HUES64 (cell line): ENCODE data around the gene CHMP4A.

Source experiments
- H3K27ac ChIP-seq: 2 replicates; pipeline ENCODE4 v1.7.0; 2013; ENCODE audit warnings: low read depth, low read length, inconsistent platforms
- H3K27me3 ChIP-seq: 2 replicates; pipeline ENCODE4 v1.6.1; 2013; ENCODE audit warnings: mild to moderate bottlenecking, low read length; ENCODE audit not compliant: insufficient read depth
- H3K36me3 ChIP-seq: 2 replicates; pipeline ENCODE4 v1.6.1; 2013; ENCODE audit warnings: mild to moderate bottlenecking, low read length; ENCODE audit not compliant: insufficient read depth
- H3K4me1 ChIP-seq: 2 replicates; pipeline ENCODE4 v1.6.1; 2013; ENCODE audit warnings: mild to moderate bottlenecking, low read length, moderate library complexity; ENCODE audit not compliant: insufficient read depth
- H3K4me3 ChIP-seq: 2 replicates; pipeline ENCODE4 v1.5.1; 2013; ENCODE audit warnings: mild to moderate bottlenecking, low read length, moderate library complexity
- H3K9ac ChIP-seq: 2 replicates; pipeline ENCODE4 v1.6.1; 2013; ENCODE audit warnings: mild to moderate bottlenecking, low read depth, low read length
- H3K9me3 ChIP-seq: 2 replicates; pipeline ENCODE4 v1.6.1; 2013; ENCODE audit warnings: low read depth, low read length; ENCODE audit not compliant: insufficient read depth
- WGBS: fragments of 150-250, 120-280 bp; methylation state at CpG from one replicate; pipeline ENCODE4 v1.1.7; 2013; ENCODE audit warnings: missing lambda C conversion rate; 5-methylcytosine and 5-hydroxymethylcytosine counted together

The CHMP4A gene

DNA sequence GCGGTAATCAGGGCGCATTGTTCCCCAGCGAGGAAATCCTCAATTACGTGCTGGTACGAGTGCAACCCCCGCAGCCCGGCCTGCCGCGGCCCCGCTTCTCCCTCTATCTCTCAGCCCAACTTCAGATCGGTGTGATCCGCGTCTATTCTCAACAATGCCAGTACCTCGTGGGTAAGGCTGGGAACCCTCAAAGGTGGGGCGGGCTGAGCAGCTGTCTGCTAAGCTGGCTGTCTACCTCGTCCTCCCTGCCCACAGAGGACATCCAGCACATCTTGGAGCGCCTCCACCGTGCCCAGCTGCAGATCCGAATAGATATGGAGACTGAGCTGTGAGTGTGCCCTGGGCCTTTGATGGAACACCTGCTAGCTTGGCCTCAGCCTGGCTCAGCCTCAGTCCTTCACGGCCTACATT lies 40.4 kb downstream of the CHMP4A start:
- Histone ChIP-seq H3K36me3 (peaks cover 23% of the 10 kb centered on the region), H3K9ac (no peak overlapping the region), H3K27me3 (no peaks in the 10 kb centered on the region), H3K9me3 (no peaks in the 10 kb centered on the region), H3K4me3 (peak overlapping the region; percentile 70), H3K27ac (no peak overlapping the region), H3K4me1 (no peaks in the 10 kb centered on the region)
- 94% methylated on average over 20 of the region's 20 CpGs for WGBS

DNA sequence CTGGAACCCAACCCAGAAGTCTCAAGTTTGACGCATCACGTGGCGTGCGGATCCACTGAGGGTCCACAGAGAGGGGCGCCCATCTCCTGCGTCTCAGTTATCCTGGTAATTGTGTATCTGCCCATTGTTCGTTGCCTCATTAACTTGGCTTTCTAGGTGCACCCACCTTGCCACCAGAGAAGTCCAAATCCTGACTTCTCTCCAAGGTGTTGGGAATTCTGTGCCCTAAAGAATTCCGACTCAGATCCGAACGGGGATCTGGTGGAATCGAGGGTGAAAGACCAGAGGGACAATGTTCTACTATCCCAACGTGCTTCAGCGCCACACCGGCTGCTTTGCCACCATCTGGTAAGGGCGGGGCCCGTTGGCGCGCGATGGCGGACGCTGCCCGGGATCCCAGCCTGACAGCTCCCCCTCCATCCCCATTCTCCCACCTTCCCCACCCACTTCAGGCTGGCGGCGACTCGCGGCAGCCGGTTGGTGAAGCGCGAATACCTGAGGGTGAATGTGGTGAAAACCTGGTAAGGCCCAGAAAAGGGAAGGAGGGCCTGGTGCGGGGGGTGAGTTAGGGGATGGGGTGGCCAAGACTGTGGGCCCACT lies 40.9 kb downstream of the CHMP4A start:
- WGBS: 81% methylated on average over 30 of the region's 30 CpGs
- Histone ChIP-seq H3K9me3 (no peaks in the 10 kb centered on the region), H3K36me3 (peaks cover 18% of the 10 kb centered on the region), H3K4me1 (no peaks in the 10 kb centered on the region), H3K4me3 (peak overlapping the region; percentile 70), H3K27ac (no peak overlapping the region), H3K27me3 (no peaks in the 10 kb centered on the region), H3K9ac (no peak overlapping the region; the same call in 1 of the 2 replicates)

DNA sequence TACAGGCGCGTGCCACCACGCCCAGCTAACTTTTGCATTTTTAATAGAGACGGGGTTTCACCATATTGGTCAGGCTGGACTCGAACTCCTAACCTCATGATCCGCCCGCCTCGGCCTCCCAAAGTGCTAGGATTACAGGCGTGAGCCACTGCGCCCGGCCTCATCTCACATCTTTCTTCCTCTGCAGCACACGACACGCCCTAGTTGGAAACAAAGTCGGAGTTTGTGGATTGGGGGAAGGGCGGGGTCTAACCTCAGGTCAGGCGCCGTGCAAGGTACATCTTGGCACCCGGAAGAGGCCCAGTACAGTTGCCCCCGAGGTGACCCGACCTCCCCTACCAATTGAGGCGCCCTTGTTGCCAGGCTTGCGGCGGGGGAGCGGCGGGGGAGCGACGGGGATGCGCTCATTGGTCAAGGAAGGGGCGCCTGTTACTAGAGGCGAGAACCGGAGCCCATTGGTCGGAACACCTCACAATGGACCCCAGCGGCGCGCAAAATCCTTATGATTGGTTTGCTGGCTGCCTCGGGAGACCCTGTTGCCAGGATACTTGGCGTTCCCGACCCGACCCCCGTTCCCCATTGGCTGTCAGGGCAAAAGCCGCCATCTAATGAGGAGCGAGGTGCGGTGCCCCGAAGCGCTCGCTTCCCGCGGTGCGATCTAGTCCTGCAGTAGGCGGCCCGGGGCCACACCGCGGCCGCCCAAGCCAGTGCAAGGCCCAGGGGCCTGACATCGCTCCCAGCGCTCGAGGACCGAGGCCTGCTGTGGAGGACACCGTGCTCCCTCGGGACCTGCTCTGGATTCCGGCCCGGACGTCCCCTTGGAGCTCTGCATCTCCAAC lies 41.6 kb downstream of the CHMP4A start, which contains the start of gene REC8:
Gene REC8, plus strand, starts transcription at position 659 of the 839 bp plus-strand sequence. CDS start 473 bp downstream, outside the sequence.
- Histone ChIP-seq H3K27me3 (no peaks in the 10 kb centered on the region), H3K9ac (no peak within 1 kb of the TSS; the same call in 1 of the 2 replicates), H3K4me3 (peak within 1 kb of the TSS; percentile 70), H3K27ac (no peak within 1 kb of the TSS; the same call in 1 of the 2 replicates), H3K36me3 (peaks cover 13% of the 10 kb centered on the region), H3K9me3 (no peaks in the 10 kb centered on the region), H3K4me1 (no peaks in the 10 kb centered on the region)
- WGBS: 12% methylated on average over 63 of the region's 63 CpGs

DNA sequence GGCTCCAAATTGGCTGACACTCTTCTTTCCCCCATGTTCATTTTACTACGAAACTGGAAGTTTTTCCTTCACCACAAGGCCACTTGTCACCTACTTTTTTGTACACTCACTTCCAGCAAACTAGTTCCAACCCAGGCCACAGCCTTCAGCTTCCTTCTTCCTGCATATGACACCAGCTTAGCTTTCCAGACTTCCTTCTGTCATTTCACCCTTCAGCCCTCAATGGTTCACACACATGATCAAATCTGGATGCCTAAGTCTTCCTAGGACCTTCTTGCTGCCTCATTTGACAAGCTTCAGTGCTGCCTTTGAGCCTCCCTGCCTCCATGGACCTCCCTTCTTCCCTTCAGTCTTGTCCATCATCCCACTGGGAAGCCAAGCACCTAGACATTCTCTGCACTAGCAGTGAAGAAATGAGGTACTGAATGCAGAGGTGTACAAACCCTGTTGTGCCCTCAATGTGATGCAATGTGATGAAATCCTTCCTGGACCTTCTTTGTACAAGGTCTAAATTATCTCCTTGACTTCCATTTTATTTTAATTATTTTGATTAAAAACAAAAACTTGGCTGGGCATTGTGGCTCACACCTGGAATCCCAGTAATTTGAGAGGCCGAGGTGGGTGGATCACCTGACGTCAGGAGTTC lies 45.7 kb downstream of the CHMP4A start:
- Histone ChIP-seq H3K4me3 (no peak overlapping the region), H3K4me1 (no peaks in the 10 kb centered on the region), H3K36me3 (peaks cover 35% of the 10 kb centered on the region), H3K27me3 (no peaks in the 10 kb centered on the region), H3K9ac (no peak overlapping the region), H3K27ac (no peak overlapping the region), H3K9me3 (no peaks in the 10 kb centered on the region)
- WGBS: 91% methylated on average over 3 of the region's 3 CpGs

DNA sequence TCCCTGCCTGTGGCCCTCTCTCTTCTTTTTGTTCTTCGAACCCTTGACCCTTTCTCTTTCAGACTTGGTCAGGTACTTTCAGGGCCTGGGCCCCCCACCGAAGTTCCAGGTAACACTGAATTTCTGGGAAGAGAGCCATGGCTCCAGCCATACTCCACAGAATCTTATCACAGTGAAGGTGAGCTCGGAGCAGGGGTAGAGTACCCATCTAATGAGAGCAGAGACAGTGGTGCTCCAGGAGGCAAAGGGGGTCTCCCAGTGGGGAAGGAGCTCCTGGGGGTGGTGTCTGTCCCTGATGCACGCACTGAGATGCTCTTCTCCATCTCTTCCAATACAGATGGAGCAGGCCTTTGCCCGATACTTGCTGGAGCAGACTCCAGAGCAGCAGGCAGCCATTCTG lies 47.5 kb downstream of the CHMP4A start:
- no peak overlapping the region for H3K27ac ChIP-seq
- H3K9me3 ChIP-seq: no peaks in the 10 kb centered on the region
- H3K27me3 ChIP-seq: no peaks in the 10 kb centered on the region
- peaks cover 35% of the 10 kb centered on the region for H3K36me3 ChIP-seq
- H3K4me3 ChIP-seq: no peak overlapping the region
- H3K9ac ChIP-seq: no peak overlapping the region
- WGBS: 93% methylated on average over 5 of the region's 5 CpGs
- peaks cover 3% of the 10 kb centered on the region; the same call in 1 of the 2 replicates for H3K4me1 ChIP-seq

DNA sequence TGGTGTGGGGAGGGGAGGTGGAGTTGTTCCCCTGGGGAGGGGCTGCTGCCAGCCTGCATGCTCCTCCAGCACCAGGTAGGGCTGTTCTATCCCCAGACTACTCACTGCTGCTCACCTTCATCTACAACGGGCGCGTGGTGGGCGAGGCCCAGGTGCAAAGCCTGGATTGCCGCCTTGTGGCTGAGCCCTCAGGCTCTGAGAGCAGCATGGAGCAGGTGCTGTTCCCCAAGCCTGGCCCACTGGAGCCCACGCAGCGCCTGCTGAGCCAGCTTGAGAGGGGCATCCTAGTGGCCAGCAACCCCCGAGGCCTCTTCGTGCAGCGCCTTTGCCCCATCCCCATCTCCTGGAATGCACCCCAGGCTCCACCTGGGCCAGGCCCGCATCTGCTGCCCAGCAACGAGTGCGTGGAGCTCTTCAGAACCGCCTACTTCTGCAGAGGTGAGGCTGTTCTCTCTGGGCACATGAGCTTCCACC lies 48.7 kb downstream of the CHMP4A start:
- peaks cover 3% of the 10 kb centered on the region; the same call in 1 of the 2 replicates for H3K4me1 ChIP-seq
- H3K9ac ChIP-seq: no peak overlapping the region
- H3K9me3 ChIP-seq: no peaks in the 10 kb centered on the region
- 94% methylated on average over 14 of the region's 14 CpGs for WGBS
- no peaks in the 10 kb centered on the region for H3K27me3 ChIP-seq
- H3K27ac ChIP-seq: no peak overlapping the region
- no peak overlapping the region for H3K4me3 ChIP-seq
- H3K36me3 ChIP-seq: peaks cover 48% of the 10 kb centered on the region

DNA sequence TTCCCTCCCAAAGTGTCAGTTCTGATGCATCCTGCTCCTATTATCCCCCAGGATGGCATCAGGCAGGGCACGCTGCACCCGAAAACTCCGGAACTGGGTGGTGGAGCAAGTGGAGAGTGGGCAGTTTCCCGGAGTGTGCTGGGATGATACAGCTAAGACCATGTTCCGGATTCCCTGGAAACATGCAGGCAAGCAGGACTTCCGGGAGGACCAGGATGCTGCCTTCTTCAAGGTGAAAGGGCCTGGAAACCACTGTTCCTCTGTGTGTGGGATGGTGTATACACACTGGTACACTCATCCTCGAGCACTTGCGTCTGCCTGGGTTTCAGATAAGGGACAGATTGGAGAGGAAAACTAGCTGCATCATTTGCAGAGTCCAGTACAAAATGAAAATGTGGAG lies 51.2 kb downstream of the CHMP4A start:
- Histone ChIP-seq H3K27me3 (no peaks in the 10 kb centered on the region), H3K9ac (no peak overlapping the region), H3K36me3 (peaks cover 66% of the 10 kb centered on the region), H3K4me1 (peaks cover 3% of the 10 kb centered on the region; the same call in 1 of the 2 replicates), H3K27ac (no peak overlapping the region), H3K9me3 (no peaks in the 10 kb centered on the region), H3K4me3 (0 out of 2 replicates have a peak overlapping the region, but pooled peaks have one; percentile 58)
- 95% methylated on average over 8 of the region's 8 CpGs for WGBS

DNA sequence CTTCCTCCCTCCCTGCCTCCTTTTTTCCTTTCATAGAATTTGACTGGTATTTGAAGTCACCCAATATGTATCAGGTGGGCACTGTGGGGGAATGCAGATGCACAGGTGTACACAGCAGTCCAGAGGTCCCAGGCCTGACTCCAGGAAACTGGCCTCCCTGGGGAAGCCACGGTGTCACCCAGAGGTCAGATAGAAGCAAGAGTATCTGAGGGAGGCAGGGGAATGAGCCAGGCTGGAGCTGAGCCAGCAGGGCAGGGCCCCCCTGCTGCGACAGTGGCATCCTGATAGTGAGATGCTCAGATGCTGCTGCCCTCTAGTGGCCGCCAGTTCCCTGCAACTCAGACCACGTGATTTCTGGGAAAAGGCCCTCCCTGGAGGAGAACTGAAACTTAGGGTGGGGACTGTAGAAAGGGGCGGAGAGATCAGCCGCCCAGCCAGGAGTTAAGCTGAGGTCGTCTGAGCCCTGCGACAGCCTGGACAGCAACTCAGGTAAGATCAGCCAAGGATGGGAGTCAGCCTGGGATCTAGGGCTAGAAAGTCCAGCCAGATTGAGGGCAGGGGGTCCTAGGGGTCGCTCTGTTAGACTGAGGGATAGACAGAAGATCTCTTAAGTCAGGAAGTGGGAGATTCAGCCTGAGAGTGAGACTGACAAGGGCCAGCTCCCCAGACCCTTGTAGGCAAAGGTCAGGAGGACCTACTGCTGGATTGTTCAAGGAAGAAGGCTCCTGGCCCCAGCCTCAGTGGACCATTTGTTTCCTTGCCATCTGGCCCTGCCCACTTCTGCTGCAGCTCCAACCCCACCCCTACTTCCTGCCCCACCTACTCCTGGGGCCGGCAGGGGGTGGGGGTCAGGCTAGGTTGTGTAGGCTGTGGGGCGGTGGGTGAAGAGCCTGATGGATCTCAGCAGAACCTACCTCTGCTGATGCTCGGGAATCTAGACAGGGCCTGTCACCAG lies 52.2 kb downstream of the CHMP4A start, which contains the start of gene IRF9:
Gene IRF9, plus strand, starts transcription at position 416 of the 955 bp plus-strand sequence. CDS start 880 bp downstream, outside the sequence.
- H3K9me3 ChIP-seq: no peaks in the 10 kb centered on the region
- H3K27ac ChIP-seq: peak within 1 kb of the TSS; percentile 19; the same call in 1 of the 2 replicates
- no peaks in the 10 kb centered on the region for H3K27me3 ChIP-seq
- H3K9ac ChIP-seq: peak within 1 kb of the TSS; percentile 62; the same call in 1 of the 2 replicates
- peaks cover 3% of the 10 kb centered on the region; the same call in 1 of the 2 replicates for H3K4me1 ChIP-seq
- H3K4me3 ChIP-seq: peak within 1 kb of the TSS; percentile 58
- 21% methylated on average over 12 of the region's 12 CpGs for WGBS
- peaks cover 70% of the 10 kb centered on the region for H3K36me3 ChIP-seq

DNA sequence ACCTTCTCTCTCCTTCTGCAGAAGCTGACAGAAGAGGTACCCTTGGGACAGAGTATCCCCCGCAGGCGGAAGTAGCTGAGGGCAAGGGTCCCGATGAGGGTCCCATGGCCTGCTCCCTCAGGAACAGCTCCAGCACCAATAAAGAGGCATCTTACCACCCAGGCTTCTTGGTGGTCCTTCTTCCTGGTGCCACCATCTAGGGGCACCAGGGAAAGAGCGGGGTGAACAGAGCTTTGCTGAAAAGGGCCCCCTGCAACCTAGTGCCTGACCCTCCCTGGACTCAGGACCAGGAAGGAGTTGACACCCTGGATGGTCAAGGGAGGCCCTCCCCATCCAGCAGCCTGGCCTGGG lies 52.8 kb downstream of the CHMP4A start:
- Histone ChIP-seq H3K4me1 (peaks cover 3% of the 10 kb centered on the region; the same call in 1 of the 2 replicates), H3K27ac (no peak overlapping the region; the same call in 1 of the 2 replicates), H3K4me3 (no peak overlapping the region), H3K9me3 (no peaks in the 10 kb centered on the region), H3K36me3 (peaks cover 70% of the 10 kb centered on the region), H3K27me3 (no peaks in the 10 kb centered on the region), H3K9ac (no peak overlapping the region)
- WGBS: 93% methylated on average over 4 of the region's 4 CpGs
